Measurements from ENCODE around the gene REXO5. TPM values are rescaled to one million over a fixed set of nuclear protein-coding genes. Genes with fewer than 3 reads are reported as not detected.

REXO5 gene
- total RNA-seq, 4 donors from 2014 or later, result 2.0 to 4.9 (median 2.7) TPM

GRCh38 chr16:20818929-20819585, 12.7 kb downstream of the REXO5 start:
- no peak overlapping the region for H3K27ac ChIP-seq (replicated peaks in 1 of 4)
- H3K9me3 ChIP-seq, result no peaks in the 10 kb centered on the region
- H3K27me3 ChIP-seq, result no peaks in the 10 kb centered on the region
- no peaks in the 10 kb centered on the region for H3K4me1 ChIP-seq
- WGBS, result 94% methylated on average over 4 of the region's 4 CpGs
- TF ChIP-seq CTCF (IDR thresholded peaks at IDR 0.05) (no peak), POLR2A (IDR thresholded peaks at IDR 0.05; ENCODE audit: low read depth) (no peak), EP300 (IDR thresholded peaks at IDR 0.05) (no peak), POLR2AphosphoS5 (IDR thresholded peaks at IDR 0.05) (no peak)
- H3K4me3 ChIP-seq, result no peak overlapping the region
- intact Hi-C loops (cut with DNase I), result no loop called here
- peaks cover 0 to 25% (median 0%) of the 10 kb centered on the region in 4 donors for H3K36me3 ChIP-seq
- no peak for DNase-seq (ENCODE audit: extremely low spot score)

- Histone ChIP-seq H3K4me1 (no peaks in the 10 kb centered on the region), H3K27ac (replicated peaks in 1 of 4) (no peak overlapping the region), H3K9me3 (no peaks in the 10 kb centered on the region), H3K4me3 (no peak overlapping the region), H3K36me3 (peaks cover 0 to 22% (median 0%) of the 10 kb centered on the region in 4 donors), H3K27me3 (no peaks in the 10 kb centered on the region)
- TF ChIP-seq EP300 (IDR thresholded peaks at IDR 0.05) (no peak), CTCF (IDR thresholded peaks at IDR 0.05) (no peak), POLR2A (IDR thresholded peaks at IDR 0.05; ENCODE audit: low read depth) (no peak)
- DNase-seq (ENCODE audit: extremely low spot score), result no peak
- intact Hi-C loops (cut with DNase I), result no loop called here
- 88% methylated on average over 4 of the region's 4 CpGs for WGBS
These were observed 15.4 kb downstream of the REXO5 start for GRCh38 chr16:20821682-20822081.

- peaks cover 0 to 30% (median 3%) of the 10 kb centered on the region in 4 donors for H3K36me3 ChIP-seq
- DNase-seq (ENCODE audit: extremely low spot score), result no peak
- no peak for TF ChIP-seq CTCF (IDR thresholded peaks at IDR 0.05)
- no peak for TF ChIP-seq POLR2A (IDR thresholded peaks at IDR 0.05; ENCODE audit: low read depth)
- no peak for TF ChIP-seq EP300 (IDR thresholded peaks at IDR 0.05)
- TF ChIP-seq POLR2AphosphoS5 (IDR thresholded peaks at IDR 0.05), result no peak
- no peak overlapping the region for H3K4me3 ChIP-seq
- no peaks in the 10 kb centered on the region for H3K9me3 ChIP-seq
- 83% methylated on average over 3 of the region's 3 CpGs for WGBS
- intact Hi-C loops (cut with DNase I), result no loop called here
- no peaks in the 10 kb centered on the region for H3K4me1 ChIP-seq
- no peak overlapping the region for H3K27ac ChIP-seq (replicated peaks in 1 of 4)
- H3K27me3 ChIP-seq, result no peaks in the 10 kb centered on the region
These were observed 16.4 kb downstream of the REXO5 start for GRCh38 chr16:20822521-20823325.

- Histone ChIP-seq H3K27ac (replicated peaks in 1 of 4) (no peak overlapping the region), H3K4me1 (no peaks in the 10 kb centered on the region), H3K27me3 (no peaks in the 10 kb centered on the region), H3K9me3 (no peaks in the 10 kb centered on the region), H3K36me3 (peaks cover 0 to 35% (median 3%) of the 10 kb centered on the region in 4 donors), H3K4me3 (no peak overlapping the region)
- WGBS, result 76% methylated on average over 3 of the region's 3 CpGs
- TF ChIP-seq POLR2A (IDR thresholded peaks at IDR 0.05; ENCODE audit: low read depth) (no peak), CTCF (IDR thresholded peaks at IDR 0.05) (no peak), EP300 (IDR thresholded peaks at IDR 0.05) (no peak), POLR2AphosphoS5 (IDR thresholded peaks at IDR 0.05) (no peak)
- intact Hi-C loops (cut with DNase I), result no loop called here
- DNase-seq (ENCODE audit: extremely low spot score), result no peak
These were observed 19.8 kb downstream of the REXO5 start for GRCh38 chr16:20826039-20826566.
